Type B pancreatic cell (in vitro differentiated cells): ENCODE measurements around the gene GALNT11. TPM values are rescaled to one million over a fixed set of nuclear protein-coding genes. Genes with fewer than 3 reads are reported as not detected.
"Not testable (repeated sequence)": the region's sequence is repeated elsewhere in the genome, so short reads cannot be mapped to it uniquely, and the experiment has no call there.

ENCODE experiments used
- DNase-seq: peaks from one replicate; pipeline ENCODE4 v3.0.0; 2021; ENCODE audit warnings: mixed read lengths; ENCODE audit not compliant: unreplicated experiment; ENCODE audit errors: extremely low spot score
- H3K27ac Mint-ChIP-seq: 2 replicates; pipeline ENCODE4 v1.8.0; 2021; ENCODE audit warnings: mild to moderate bottlenecking, mixed read lengths
- H3K27me3 Mint-ChIP-seq: 2 replicates; pipeline ENCODE4 v1.8.0; 2021; ENCODE audit warnings: mixed read lengths
- H3K36me3 Mint-ChIP-seq: 2 replicates; pipeline ENCODE4 v1.8.0; 2021; ENCODE audit warnings: mixed read lengths
- H3K4me1 Mint-ChIP-seq: one replicate; pipeline ENCODE4 v1.8.0; 2021; ENCODE audit warnings: mixed read lengths; ENCODE audit not compliant: unreplicated experiment
- H3K4me3 Mint-ChIP-seq: 2 replicates; pipeline ENCODE4 v1.8.0; 2021; ENCODE audit warnings: mild to moderate bottlenecking, mixed read lengths
- H3K9me3 Mint-ChIP-seq: 2 replicates; pipeline ENCODE4 v1.8.0; 2021; ENCODE audit warnings: mixed read lengths
- total RNA-seq: library from RNA; stranded (reverse); gene quantifications from 2 replicates; pipeline ENCODE4 v1.2.1, GENCODE V29; 2021; ENCODE audit warnings: low replicate concordance
- TF ChIP-seq, protein P1 (sequence below): fragments of 200-600 bp; sonication (generic); conservative IDR thresholded peaks from 2 replicates; pipeline ENCODE4 v1.5.0; 2021; ENCODE audit warnings: antibody characterized with exemption, mild to moderate bottlenecking

GALNT11 gene
- total RNA-seq, 1 donor from 2014 or later: 28.8 TPM

DNA sequence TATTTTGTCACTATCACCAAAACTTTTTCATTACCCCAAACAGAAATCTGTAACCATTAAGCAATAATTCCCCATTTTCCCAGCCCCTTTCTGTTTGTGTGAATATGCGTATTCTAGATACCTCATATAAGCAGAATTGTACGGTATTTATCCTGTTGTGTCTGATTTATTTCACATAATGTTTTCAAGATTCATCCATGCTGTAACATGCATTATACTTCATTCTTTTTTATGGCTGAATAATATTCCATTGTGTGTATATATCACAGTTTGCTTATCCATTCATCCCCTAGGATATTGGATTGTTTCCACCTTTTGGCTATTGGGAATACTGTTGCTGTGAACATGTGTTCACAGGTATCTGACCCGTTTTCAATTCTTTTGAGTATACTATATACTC lies 26.5 kb downstream of the GALNT11 start:
- DNase-seq: no peak
- TF ChIP-seq, protein P1, sequence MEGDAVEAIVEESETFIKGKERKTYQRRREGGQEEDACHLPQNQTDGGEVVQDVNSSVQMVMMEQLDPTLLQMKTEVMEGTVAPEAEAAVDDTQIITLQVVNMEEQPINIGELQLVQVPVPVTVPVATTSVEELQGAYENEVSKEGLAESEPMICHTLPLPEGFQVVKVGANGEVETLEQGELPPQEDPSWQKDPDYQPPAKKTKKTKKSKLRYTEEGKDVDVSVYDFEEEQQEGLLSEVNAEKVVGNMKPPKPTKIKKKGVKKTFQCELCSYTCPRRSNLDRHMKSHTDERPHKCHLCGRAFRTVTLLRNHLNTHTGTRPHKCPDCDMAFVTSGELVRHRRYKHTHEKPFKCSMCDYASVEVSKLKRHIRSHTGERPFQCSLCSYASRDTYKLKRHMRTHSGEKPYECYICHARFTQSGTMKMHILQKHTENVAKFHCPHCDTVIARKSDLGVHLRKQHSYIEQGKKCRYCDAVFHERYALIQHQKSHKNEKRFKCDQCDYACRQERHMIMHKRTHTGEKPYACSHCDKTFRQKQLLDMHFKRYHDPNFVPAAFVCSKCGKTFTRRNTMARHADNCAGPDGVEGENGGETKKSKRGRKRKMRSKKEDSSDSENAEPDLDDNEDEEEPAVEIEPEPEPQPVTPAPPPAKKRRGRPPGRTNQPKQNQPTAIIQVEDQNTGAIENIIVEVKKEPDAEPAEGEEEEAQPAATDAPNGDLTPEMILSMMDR: no peak
- Mint-ChIP-seq H3K27me3 (no peaks in the 10 kb centered on the region), H3K36me3 (peaks cover 4% of the 10 kb centered on the region), H3K9me3 (no peaks in the 10 kb centered on the region), H3K4me1 (peaks cover 15% of the 10 kb centered on the region), H3K4me3 (no peak overlapping the region), H3K27ac (no peak overlapping the region)

DNA sequence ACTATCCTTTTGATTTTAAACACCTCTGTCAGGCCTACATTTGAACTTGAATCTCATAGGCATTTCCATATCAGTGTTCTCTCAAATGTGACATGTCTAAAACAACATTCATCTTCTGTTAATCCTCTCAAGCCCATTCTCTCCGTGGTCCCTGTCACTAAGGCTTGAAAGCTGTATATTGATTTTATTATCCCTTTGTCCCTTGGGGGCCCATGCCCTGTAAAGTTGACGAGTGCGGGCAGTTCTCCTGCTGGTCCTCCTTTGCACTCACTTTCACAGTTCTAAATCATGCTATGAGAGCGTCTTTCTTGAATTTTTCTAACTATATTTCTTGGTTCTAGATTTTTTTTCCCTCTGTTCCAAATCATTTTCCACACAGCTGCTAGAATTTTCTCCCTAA lies 27.3 kb downstream of the GALNT11 start:
- no peak overlapping the region for H3K27ac Mint-ChIP-seq
- H3K27me3 Mint-ChIP-seq: no peaks in the 10 kb centered on the region
- H3K4me3 Mint-ChIP-seq: no peak overlapping the region
- DNase-seq: no peak
- peaks cover 6% of the 10 kb centered on the region for H3K36me3 Mint-ChIP-seq
- TF ChIP-seq, protein P1: no peak
- peaks cover 15% of the 10 kb centered on the region for H3K4me1 Mint-ChIP-seq
- H3K9me3 Mint-ChIP-seq: no peaks in the 10 kb centered on the region

DNA sequence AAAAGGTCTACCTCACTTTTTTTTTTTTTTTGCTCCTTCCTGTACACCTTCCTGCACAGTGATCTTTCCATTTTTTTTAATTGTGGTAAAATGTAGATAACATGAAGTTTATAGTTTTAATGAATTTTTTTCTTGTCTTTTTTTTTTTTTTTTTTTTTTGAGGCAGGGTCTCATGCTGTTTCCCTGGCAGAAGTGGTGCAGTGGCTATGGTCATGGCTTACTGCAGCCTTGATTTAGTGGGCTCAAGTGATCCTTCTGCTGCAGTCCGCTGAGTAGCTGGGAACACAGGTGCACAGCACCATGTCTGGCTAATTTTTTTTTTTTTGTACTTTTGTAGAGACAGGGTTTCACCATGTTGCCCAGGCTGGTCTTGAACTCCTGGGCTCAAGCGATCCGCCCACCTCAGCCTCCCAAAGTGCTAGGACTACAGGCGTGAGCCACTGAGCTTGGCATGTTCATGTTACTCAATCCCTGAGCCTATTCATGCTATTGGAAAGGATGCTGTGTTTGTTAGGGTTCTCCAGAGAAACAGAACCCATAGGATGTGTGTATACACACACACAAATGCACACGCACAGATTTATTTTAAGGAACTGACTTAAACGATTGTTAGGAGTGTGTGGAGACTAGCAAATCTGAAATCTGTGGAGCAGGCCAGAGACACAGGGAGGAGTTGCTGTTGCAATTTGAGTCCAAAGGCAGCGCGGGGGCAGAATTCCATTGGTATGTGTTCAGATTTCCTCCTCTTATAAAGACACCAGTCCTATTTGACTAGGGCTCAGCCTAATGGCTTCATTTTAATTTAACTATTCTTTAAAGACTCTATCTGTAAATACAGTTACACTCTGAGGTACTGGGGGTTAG lies 29.1 kb downstream of the GALNT11 start:
- Mint-ChIP-seq H3K4me3 (no peak overlapping the region), H3K27me3 (no peaks in the 10 kb centered on the region), H3K36me3 (peaks cover 12% of the 10 kb centered on the region), H3K4me1 (peaks cover 15% of the 10 kb centered on the region), H3K9me3 (no peaks in the 10 kb centered on the region), H3K27ac (no peak overlapping the region)
- no peak for DNase-seq
- TF ChIP-seq, protein P1: no peak

DNA sequence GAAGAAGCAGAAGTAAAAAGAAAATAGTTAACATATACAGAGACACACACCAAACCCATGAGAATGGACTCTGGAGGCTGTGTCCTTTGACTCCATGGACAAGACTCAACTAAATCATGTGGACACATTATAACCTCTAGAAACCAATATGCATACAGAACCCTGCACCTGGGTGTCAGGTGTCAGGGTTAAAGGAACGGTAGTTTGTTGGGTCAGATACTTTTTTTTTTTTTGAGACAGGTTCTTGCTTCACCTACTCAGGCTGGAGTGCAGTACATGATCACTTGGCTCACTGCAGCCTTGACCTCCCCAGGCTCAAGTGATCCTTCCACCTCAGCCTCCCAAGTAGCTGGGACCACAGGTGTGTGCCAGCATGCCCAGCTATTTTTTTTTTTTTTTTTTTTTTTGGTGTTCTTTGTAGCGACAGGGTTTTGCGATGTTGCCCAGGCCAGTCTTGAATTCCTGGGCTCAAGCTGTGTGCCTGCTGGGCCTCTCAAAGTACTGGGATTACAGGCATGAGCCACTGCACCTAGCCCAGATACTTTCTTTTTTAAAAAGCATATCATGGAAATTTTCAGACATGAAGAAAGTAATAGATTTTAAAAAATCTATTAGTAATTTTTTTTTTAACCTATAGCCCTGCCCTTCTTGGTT lies 31.3 kb downstream of the GALNT11 start:
- Mint-ChIP-seq H3K9me3 (no peaks in the 10 kb centered on the region), H3K4me3 (no peak overlapping the region), H3K4me1 (peaks cover 15% of the 10 kb centered on the region), H3K36me3 (peaks cover 13% of the 10 kb centered on the region), H3K27ac (no peak overlapping the region), H3K27me3 (no peaks in the 10 kb centered on the region)
- no peak for DNase-seq
- TF ChIP-seq, protein P1: no peak

DNA sequence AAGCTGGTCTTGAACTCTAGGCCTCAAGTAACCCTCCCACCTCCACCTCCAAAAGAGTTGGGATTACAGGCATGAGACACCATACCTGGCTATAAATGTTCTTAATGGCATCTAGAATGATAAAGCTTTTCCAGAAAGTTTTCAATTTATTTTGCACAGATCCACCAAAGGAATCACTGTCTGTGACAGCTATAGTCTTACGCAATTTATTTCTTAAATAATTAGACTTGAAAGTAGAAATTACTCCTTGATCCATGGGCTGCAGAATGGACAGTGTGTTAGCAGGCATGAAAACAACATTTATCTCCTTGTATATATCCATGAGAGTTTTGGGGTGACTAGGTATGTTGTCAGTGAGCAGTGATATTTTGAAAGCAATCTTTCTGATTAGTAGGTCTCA lies 33.8 kb downstream of the GALNT11 start:
- DNase-seq: no peak

DNA sequence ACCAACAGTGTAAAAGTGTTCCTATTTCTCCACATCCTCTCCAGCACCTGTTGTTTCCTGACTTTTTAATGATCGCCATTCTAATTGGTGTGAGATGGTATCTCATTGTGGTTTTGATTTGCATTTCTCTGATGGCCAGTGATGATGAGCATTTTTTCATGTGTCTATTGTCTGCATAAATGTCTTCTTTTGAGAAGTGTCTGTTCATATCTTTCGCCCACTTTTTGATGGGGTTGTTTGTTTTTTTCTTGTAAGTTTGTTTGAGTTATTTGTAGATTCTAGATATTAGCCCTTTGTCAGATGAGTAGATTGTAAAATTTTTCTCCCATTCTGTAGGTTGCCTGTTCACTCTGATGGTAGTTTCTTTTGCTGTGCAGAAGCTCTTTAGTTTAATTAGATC lies 35.6 kb downstream of the GALNT11 start:
- not testable (repeated sequence) for DNase-seq, H3K27ac Mint-ChIP-seq, H3K9me3 Mint-ChIP-seq

More for the DNA sequence above, 33.8 kb downstream of the GALNT11 start:
- TF ChIP-seq, protein P1: no peak
- Mint-ChIP-seq H3K9me3 (no peaks in the 10 kb centered on the region), H3K36me3 (peaks cover 13% of the 10 kb centered on the region), H3K4me1 (peaks cover 5% of the 10 kb centered on the region), H3K27me3 (no peaks in the 10 kb centered on the region), H3K27ac (no peak overlapping the region), H3K4me3 (no peak overlapping the region)

DNA sequence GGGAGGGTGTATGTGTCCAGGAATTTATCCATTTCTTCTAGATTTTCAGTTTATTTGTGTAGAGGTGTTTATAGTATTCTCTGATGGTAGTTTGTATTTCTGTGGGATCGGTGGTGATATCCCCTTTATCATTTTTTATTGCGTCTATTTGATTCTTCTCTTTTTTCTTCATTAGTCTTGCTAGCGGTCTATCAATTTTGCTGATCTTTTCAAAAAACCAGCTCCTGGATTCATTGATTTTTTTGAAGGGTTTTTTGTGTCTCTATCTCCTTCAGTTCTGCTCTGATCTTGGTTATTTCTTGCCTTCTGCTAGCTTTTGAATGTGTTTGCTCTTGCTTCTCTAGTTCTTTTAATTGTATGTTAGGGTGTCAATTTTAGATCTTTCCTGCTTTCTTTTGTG lies 37.7 kb downstream of the GALNT11 start:
- H3K9me3 Mint-ChIP-seq, DNase-seq, H3K4me3 Mint-ChIP-seq, H3K27me3 Mint-ChIP-seq, H3K27ac Mint-ChIP-seq, H3K4me1 Mint-ChIP-seq: not testable (repeated sequence)
- peaks cover 22% of the 10 kb centered on the region for H3K36me3 Mint-ChIP-seq

More for the DNA sequence above, 35.6 kb downstream of the GALNT11 start:
- not testable (repeated sequence) for H3K4me3 Mint-ChIP-seq, H3K27me3 Mint-ChIP-seq, H3K4me1 Mint-ChIP-seq
- peaks cover 17% of the 10 kb centered on the region for H3K36me3 Mint-ChIP-seq

DNA sequence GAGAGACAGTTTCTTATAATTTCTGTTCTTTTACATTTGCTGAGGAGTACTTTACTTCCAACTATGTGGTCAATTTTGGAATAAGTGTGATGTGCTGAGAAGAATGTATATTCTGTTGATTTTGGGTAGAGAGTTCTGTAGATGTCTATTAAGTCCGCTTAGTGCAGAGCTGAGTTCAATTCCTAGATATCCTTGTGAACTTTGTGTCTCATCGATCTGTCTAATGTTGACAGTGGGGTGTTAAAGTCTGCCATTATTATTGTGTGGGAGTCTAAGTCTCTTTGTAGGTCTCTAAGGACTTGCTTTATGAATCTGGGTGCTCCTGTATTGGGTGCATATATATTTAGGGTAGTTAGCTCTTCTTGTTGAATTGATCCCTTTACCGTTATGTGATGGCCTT lies 38.3 kb downstream of the GALNT11 start:
- not testable (repeated sequence) for H3K27me3 Mint-ChIP-seq, H3K27ac Mint-ChIP-seq, H3K9me3 Mint-ChIP-seq, DNase-seq, H3K4me1 Mint-ChIP-seq, H3K4me3 Mint-ChIP-seq
- peaks cover 21% of the 10 kb centered on the region for H3K36me3 Mint-ChIP-seq
